Astrocyte of the spinal cord (primary cell): ENCODE data around the gene KIAA2012.
A peak's percentile ranks its signal among the peaks of the same experiment; 100 is the strongest.
"Not testable (repeated sequence)": the region's sequence is repeated elsewhere in the genome, so short reads cannot be mapped to it uniquely, and the experiment has no call there.

Source experiments
- DNase-seq: peaks from one replicate; pipeline ENCODE4 v3.0.0; 2011; ENCODE audit warnings: low read depth, low spot score
- H3K4me3 ChIP-seq: 2 replicates; pipeline ENCODE4 v1.5.1; 2011; ENCODE audit warnings: low read depth, mild to moderate bottlenecking, low read length, moderate library complexity
- in situ Hi-C: cut with HindIII; loops from 2 replicates; pipeline ENCODE4 v1.10.0; 2017; ENCODE audit warnings: low sequenced_read_pairs
- TF ChIP-seq, protein P1 (sequence below): IDR thresholded peaks from 2 replicates; pipeline ENCODE4 v1.5.1; 2012; ENCODE audit warnings: low read depth, mild to moderate bottlenecking, low read length, inconsistent platforms

KIAA2012 gene

DNA sequence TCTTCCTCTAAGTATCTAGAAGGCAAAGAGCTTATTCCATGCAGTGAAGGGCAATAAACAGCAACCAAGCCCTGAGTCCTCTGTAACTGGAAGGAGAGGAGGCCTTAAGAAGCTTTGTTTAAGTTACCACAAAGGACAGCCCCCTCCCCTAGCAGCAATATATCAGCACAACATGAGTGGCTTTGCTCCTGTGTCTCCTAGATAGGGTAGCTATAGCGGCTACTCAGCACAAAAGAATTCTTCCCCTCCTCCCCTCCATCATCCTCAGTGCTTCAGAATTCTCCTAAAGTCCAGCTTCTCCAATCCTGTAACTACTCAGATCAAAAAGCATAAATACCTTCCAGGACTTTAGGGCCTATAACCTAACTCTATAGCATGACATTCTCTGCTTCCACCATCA, 148.8 kb downstream of the KIAA2012 start:
- in situ Hi-C loops: no loop called here

GRCh38 chr2:202237787-202238233, 164.8 kb downstream of the KIAA2012 start:
- peak; percentile 40 for DNase-seq
- TF ChIP-seq, protein P1, sequence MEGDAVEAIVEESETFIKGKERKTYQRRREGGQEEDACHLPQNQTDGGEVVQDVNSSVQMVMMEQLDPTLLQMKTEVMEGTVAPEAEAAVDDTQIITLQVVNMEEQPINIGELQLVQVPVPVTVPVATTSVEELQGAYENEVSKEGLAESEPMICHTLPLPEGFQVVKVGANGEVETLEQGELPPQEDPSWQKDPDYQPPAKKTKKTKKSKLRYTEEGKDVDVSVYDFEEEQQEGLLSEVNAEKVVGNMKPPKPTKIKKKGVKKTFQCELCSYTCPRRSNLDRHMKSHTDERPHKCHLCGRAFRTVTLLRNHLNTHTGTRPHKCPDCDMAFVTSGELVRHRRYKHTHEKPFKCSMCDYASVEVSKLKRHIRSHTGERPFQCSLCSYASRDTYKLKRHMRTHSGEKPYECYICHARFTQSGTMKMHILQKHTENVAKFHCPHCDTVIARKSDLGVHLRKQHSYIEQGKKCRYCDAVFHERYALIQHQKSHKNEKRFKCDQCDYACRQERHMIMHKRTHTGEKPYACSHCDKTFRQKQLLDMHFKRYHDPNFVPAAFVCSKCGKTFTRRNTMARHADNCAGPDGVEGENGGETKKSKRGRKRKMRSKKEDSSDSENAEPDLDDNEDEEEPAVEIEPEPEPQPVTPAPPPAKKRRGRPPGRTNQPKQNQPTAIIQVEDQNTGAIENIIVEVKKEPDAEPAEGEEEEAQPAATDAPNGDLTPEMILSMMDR: no peak
- in situ Hi-C loops: no loop called here
- H3K4me3 ChIP-seq: peak overlapping the region; percentile 88

More for the DNA sequence above, 148.8 kb downstream of the KIAA2012 start:
- DNase-seq: peak; percentile 24
- TF ChIP-seq, protein P1: no peak
- no peak overlapping the region for H3K4me3 ChIP-seq

DNA sequence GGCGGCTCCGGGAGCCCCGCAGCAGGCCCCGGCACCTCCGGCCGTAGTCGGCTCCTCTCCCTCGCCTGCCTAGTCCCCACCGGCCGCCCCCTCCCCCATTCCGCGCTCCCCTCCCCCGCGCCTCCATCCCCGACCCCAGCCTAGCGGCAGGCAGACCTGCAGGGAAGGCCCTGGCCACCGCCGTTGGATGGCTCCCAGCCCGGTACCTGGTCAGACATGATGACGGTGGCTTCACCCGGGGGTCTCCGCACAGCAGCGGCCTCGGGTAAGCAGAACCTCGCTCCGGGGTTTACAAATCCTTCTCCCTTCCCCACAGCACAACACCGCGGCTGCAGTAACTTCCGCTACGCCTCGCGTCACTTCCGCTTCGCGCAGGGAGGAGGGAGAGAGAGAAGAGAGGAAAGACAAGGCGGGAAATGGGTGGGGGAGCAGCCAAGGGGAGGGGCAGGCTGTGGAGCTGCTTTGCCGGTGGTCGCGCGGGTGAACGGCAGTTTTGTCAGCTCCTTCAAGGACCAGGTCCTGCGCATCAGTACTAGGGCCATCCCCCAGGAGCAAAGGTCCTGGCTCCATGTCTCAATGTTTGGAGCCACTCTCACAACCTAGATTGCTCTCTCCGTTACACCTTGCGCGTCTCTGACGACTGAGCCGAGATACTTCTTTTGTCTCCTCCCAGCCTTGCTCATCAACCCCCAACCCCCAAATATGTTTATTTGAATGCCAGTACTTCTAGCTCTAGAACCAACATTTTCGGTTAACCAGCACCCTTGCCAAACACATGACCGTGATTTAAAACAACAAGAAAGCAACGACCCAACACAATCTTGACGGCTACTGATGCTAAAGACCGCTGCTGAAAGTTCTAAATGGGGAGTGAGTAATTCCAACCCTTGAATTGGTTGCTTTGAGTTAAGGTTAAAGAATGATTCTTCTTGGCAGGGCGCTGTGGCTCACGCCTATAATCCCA, 165.5 kb downstream of the KIAA2012 start, which contains the start of gene SUMO1:
Gene SUMO1 (minus strand): TSS at position 364 of the 964 bp plus-strand sequence. CDS start 146 bp downstream, at position 218.
- TF ChIP-seq, protein P1: no peak
- peak; percentile 87 for DNase-seq
- H3K4me3 ChIP-seq: peak within 1 kb of the TSS; percentile 88
- in situ Hi-C loops: no loop called here

DNA sequence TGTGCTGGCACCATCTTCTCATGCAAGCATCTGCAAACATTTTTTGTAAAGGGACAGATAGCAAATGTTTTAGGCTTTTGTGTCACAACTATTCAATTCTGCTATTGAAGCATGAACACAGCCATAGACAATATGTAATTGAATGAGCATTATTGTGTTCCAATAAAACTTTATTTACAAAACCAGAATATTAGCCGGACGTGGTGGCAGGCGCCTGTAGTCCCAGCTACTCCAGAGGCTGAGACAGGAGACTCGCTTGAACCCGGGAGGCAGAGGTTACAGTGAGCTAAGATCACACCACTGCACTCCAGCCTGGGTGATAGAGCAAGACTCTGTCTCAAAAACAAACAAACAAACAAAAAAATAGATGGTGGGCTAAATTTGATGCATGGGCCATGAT, 174.7 kb downstream of the KIAA2012 start:
- H3K4me3 ChIP-seq, in situ Hi-C loops, DNase-seq: not testable (repeated sequence)

- DNase-seq: no peak
- in situ Hi-C loops: no loop called here
- TF ChIP-seq, protein P1: no peak
- H3K4me3 ChIP-seq: no peak overlapping the region
Observed at GRCh38 chr2:202249521-202250253, 176.6 kb downstream of the KIAA2012 start.

GRCh38 chr2:202251494-202251893, 178.4 kb downstream of the KIAA2012 start:
- TF ChIP-seq, protein P1: no peak
- in situ Hi-C loops: no loop called here
- H3K4me3 ChIP-seq: no peak overlapping the region
- DNase-seq: no peak
